Heart left ventricle (tissue), 16 donors: ENCODE measurements around the gene THADA. TPM values are rescaled to one million over a fixed set of nuclear protein-coding genes. Genes with fewer than 3 reads are reported as not detected.

Experiments
- ATAC-seq, 4 donors: fragments of 200-7000 bp; cut with Tn5 transposase; one replicate each; pipeline ENCODE4 v1.9.1; 2020 to 2022; ENCODE audit warnings: moderate library complexity in 4 of 4, mild to moderate bottlenecking in 3 of 4, moderate number of reproducible peaks in 1 of 4
- DNase-seq, 5 donors: peaks; one replicate each; pipeline ENCODE4 v3.0.0-alpha.2; 2020
- H3K27ac ChIP-seq, 12 donors: fragments of 200-600 bp; sonication (generic) in 4 of 12; one replicate each; pipeline versions ENCODE4 v1.5.0 to v1.8.0; 2016 to 2022; ENCODE audit warnings: mild to moderate bottlenecking in 2 of 12
- H3K27me3 ChIP-seq, 9 donors: fragments of 200-600 bp; sonication (generic) in 2 of 9; one replicate each; pipeline versions ENCODE4 v1.5.1 to v1.8.0; 2016 to 2022; ENCODE audit warnings: mild to moderate bottlenecking in 3 of 9
- H3K36me3 ChIP-seq, 9 donors: fragments of 200-600 bp; sonication (generic) in 2 of 9; one replicate each; pipeline versions ENCODE4 v1.5.0 to v1.8.0; 2018 to 2022; ENCODE audit warnings: mild to moderate bottlenecking in 2 of 9
- H3K4me1 ChIP-seq, 12 donors: fragments of 200-600 bp; sonication (generic) in 4 of 12; one replicate each; pipeline versions ENCODE4 v1.5.0 to v1.8.0; 2016 to 2022; ENCODE audit warnings: mild to moderate bottlenecking in 3 of 12
- H3K4me3 ChIP-seq, 12 donors: fragments of 200-600 bp; sonication (generic) in 4 of 12; one replicate each; pipeline versions ENCODE4 v1.5.0 to v1.8.0; 2017 to 2022; ENCODE audit warnings: mild to moderate bottlenecking in 9 of 12, moderate library complexity in 4 of 12
- H3K9me3 ChIP-seq, 12 donors: fragments of 200-600 bp; sonication (generic) in 4 of 12; one replicate each; pipeline versions ENCODE4 v1.5.0 to v1.8.0; 2016 to 2022; ENCODE audit warnings: mild to moderate bottlenecking in 1 of 12
- CTCF ChIP-seq, 12 donors: fragments of 200-600 bp; sonication (generic) in 4 of 12; IDR thresholded peaks; one replicate each; pipeline versions ENCODE4 v1.5.0 to v1.8.0; 2018 to 2022; ENCODE audit warnings: antibody characterized with exemption in 12 of 12, mild to moderate bottlenecking in 5 of 12
- POLR2A ChIP-seq, 2 donors: fragments of 450-650 bp; IDR thresholded peaks; one replicate each; pipeline ENCODE4 v1.6.1; 2017; ENCODE audit warnings: antibody characterized with exemption in 2 of 2, mild to moderate bottlenecking in 2 of 2, moderate library complexity in 2 of 2
- WGBS, 4 donors: extraction: QIAGEN DNeasy Blood & Tissue Kit in 2 of 4; methylation state at CpG; one replicate each; pipeline versions ENCODE4 v1.1.5 to v1.1.7; 2013 to 2018; 5-methylcytosine and 5-hydroxymethylcytosine counted together
- intact Hi-C, 10 donors: fragments of 100-400 bp; cut with DNase I; formaldehyde crosslinking; loops; one replicate each; pipeline versions ENCODE4 v1.11.1 to v1.14.2; 2022
- polyA plus RNA-seq, 2 donors: library from polyadenylated mRNA; stranded (reverse); fragments of 200-250 nt; gene quantifications; one replicate each; pipeline ENCODE4 v1.2.3, GENCODE V29; 2013
- total RNA-seq, 9 donors: library from RNA; depleted of rRNA in 2 of 9; stranded (reverse); fragments of >200 nt in 2 of 9; fragmentation: NEBNext Ultra II Directional in 3 of 9; extraction: Animal tissue kit (Norgen Biotek cat#: 25700) in 3 of 9; gene quantifications; one replicate each; pipeline versions ENCODE4 v1.1.0 to v1.2.4, GENCODE V29; 2016 to 2023
- donor health status: ischemic (EF 13 %, LVEDD 7.1; RV severe dilation, severe dysfunction).
- donor health status: healthy with polysubstance abuse.
- donor health status: DM: no; HTN: yes; CAD: no.
- donor health status: DM: no; HTN: no; CAD: no.
- donor health status: ischemic (EF 25% LVEDD 6.9; RV normal size, moderate dysfunction).
- donor health status: ischemic (EF 25% LVEDD 5.7; RV mildly dilated, moderate dysfunction).
- donor health status: healthy.
- donor health status: DM: yes; HTN: yes; CAD: no.
- donor health status: ischemic (EF 35%, LVEDD 5.7; RV mildly dilated, moderate dysfunction).
- donor health status: nonischemic (EF 11% LVEDD 7.7; RV severe dilation, severe dysfunction).
- donor health status: DM: yes; HTN: yes; CAD: no.
- donor health status: PGD.
- donor health status: ischemic (EF 29% LVEDD 5.4; RV normal size, mild dysfunction).
- donor health status: nonischemic (EF 23%, LVEDD 6.1; RV moderate dilation, normal function).

The THADA gene
- total and polyA plus RNA-seq, 11 donors, result 6.8 to 21.4 (median 13.0) TPM

- TF ChIP-seq POLR2A (IDR thresholded peaks at IDR 0.05) (no peak), CTCF (IDR thresholded peaks at IDR 0.05) (no peak)
- WGBS, 4 donors, result 4 to 9% (median 7%) methylated on average over 6 of the region's 6 CpGs
- H3K27ac ChIP-seq, result peak overlapping the region; percentile 54 to 94 (median 85)
- no peaks in the 10 kb centered on the region for H3K36me3 ChIP-seq
- no peak for DNase-seq
- H3K4me1 ChIP-seq, result peaks cover 13 to 75% (median 64%) of the 10 kb centered on the region in 12 donors
- intact Hi-C loops, result loop anchor here in 3 of 10 donors (5.0 kb wide), 3 partner anchors 66 to 149 kb away; partner anchors contain the start of gene ZFP36L2 (in 1 of the 3)
- no peaks in the 10 kb centered on the region for H3K27me3 ChIP-seq
- no peak for ATAC-seq
- peak overlapping the region in 7 of 12 donors; percentile 0 to 23 (median 9) for H3K4me3 ChIP-seq
- H3K9me3 ChIP-seq, result no peaks in the 10 kb centered on the region
Observed at GRCh38 chr2:43333101-43333655, 262.7 kb downstream of the THADA start.

- DNase-seq (no peak), ATAC-seq (peak in 3 of 4 donors; percentile 54 to 71 (median 63))
- Histone ChIP-seq H3K4me3 (peak overlapping the region in 2 of 12 donors; percentile 1 to 23), H3K27ac (peak overlapping the region; percentile 54 to 94 (median 85)), H3K36me3 (no peaks in the 10 kb centered on the region), H3K27me3 (no peaks in the 10 kb centered on the region), H3K4me1 (peaks cover 13 to 80% (median 66%) of the 10 kb centered on the region in 12 donors), H3K9me3 (no peaks in the 10 kb centered on the region)
- WGBS, 4 donors, result 30 to 50% (median 39%) methylated on average over 5 of the region's 5 CpGs
- TF ChIP-seq CTCF (IDR thresholded peaks at IDR 0.05) (no peak), POLR2A (IDR thresholded peaks at IDR 0.05) (no peak)
- intact Hi-C loops, result loop anchor here in 3 of 10 donors (5.0 kb wide), 3 partner anchors 65 to 150 kb away; partner anchors contain the start of gene ZFP36L2 (in 1 of the 3)
Observed at GRCh38 chr2:43332653-43333052, 263.2 kb downstream of the THADA start.

DNA sequence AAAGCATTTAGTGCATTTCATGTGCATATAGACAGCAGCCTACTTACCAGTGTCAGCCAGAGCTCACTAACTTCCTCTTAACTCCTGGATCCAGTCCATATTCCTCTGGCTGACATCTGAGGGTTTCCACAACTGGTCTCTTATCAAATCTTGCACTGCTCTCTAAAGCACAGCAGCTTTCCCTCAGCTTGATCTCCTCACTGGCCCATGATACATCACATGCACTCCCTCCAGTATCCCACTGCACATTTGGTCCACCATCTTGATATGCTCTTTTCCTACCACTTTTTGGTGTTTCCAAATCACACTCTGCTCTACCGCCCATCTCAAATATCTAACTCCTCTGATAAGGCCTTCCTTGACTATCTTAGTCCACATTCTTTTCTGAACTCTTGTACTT is 264.4 kb downstream of the THADA start:
- Histone ChIP-seq H3K9me3 (no peaks in the 10 kb centered on the region), H3K36me3 (no peaks in the 10 kb centered on the region)
- DNase-seq, result peak in 3 of 5 donors; percentile 46 to 63 (median 49)

More for the DNA sequence above, 264.4 kb downstream of the THADA start:
- ATAC-seq, result peak; percentile 61 to 82 (median 76)
- no peak overlapping the region for H3K4me3 ChIP-seq
- peak overlapping the region in 11 of 12 donors; percentile 79 to 94 (median 85) for H3K27ac ChIP-seq
- peaks cover 13 to 83% (median 63%) of the 10 kb centered on the region in 12 donors for H3K4me1 ChIP-seq
- intact Hi-C loops, result loop anchor here in 3 of 10 donors (5.0 kb wide), 3 partner anchors 64 to 151 kb away; partner anchors contain the start of gene ZFP36L2 (in 1 of the 3)
- TF ChIP-seq POLR2A (IDR thresholded peaks at IDR 0.05) (no peak), CTCF (IDR thresholded peaks at IDR 0.05) (no peak)
- no peaks in the 10 kb centered on the region for H3K27me3 ChIP-seq
- 37 to 67% (median 48%) methylated on average over 1 of the region's 1 CpG for WGBS, 4 donors
